ENCODE results near the gene KLF9. TPM values are rescaled to one million over a fixed set of nuclear protein-coding genes. Genes with fewer than 3 reads are reported as not detected.
A peak's percentile ranks its signal among the peaks of the same experiment; 100 is the strongest.

KLF9 gene
- total RNA-seq, 1 donor from 2014 or later = 6.3 TPM

- CTCF ChIA-PET = interaction anchor here (0.7 to 1.4 kb wide), 3 partner anchors 8 to 192 kb away, joined by 3 to 8 read pairs (median 3); no protein-coding TSS in a partner anchor
- Mint-ChIP-seq H3K36me3 (ENCODE audit: low read depth) (peaks cover 9% of the 10 kb centered on the region), H3K4me1 (peaks cover 75% of the 10 kb centered on the region), H3K9me3 (no peaks in the 10 kb centered on the region), H3K4me3 (peak overlapping the region; percentile 93), H3K27me3 (no peaks in the 10 kb centered on the region), H3K27ac (peak overlapping the region; percentile 92)
- no peak for TF ChIP-seq CTCF (IDR thresholded peaks at IDR 0.05)
- intact Hi-C loops (cut with micrococcal nuclease) = loop anchor here (5.0 to 10.0 kb wide), 4 partner anchors 192 to 1766 kb away; partner anchors contain the start of gene CEMIP2
- POLR2A ChIA-PET = interaction anchor here (0.5 to 4.5 kb wide), 4 partner anchors 10 to 13 kb away, joined by 3 to 37 read pairs (median 4); no protein-coding TSS in a partner anchor
- ATAC-seq (ENCODE audit: low read depth) (no peak), DNase-seq (no peak)
Measured at GRCh38 chr9:70410368-70410767, 4.1 kb downstream of the KLF9 start.

GRCh38 chr9:70409800-70410199 lies 4.7 kb downstream of the KLF9 start:
- no peak for TF ChIP-seq CTCF (IDR thresholded peaks at IDR 0.05)
- Mint-ChIP-seq H3K4me3 (no peak overlapping the region), H3K36me3 (ENCODE audit: low read depth) (peaks cover 9% of the 10 kb centered on the region), H3K4me1 (peaks cover 74% of the 10 kb centered on the region), H3K27me3 (no peaks in the 10 kb centered on the region), H3K9me3 (no peaks in the 10 kb centered on the region), H3K27ac (peak overlapping the region; percentile 92)
- intact Hi-C loops (cut with micrococcal nuclease) = loop anchor here (5.0 to 10.0 kb wide), 4 partner anchors 193 to 1765 kb away; partner anchors contain the start of gene CEMIP2
- DNase-seq = no peak
- ATAC-seq (ENCODE audit: low read depth) = no peak
- ChIA-PET CTCF (interaction anchor here (1.0 to 1.5 kb wide), 3 partner anchors 69 to 193 kb away, joined by 3 to 8 read pairs (median 3); no protein-coding TSS in a partner anchor), POLR2A (interaction anchor here (0.6 to 4.5 kb wide), 3 partner anchors 9 to 11 kb away, joined by 3 to 37 read pairs (median 3); no protein-coding TSS in a partner anchor)

- peaks cover 9% of the 10 kb centered on the region for H3K36me3 Mint-ChIP-seq (ENCODE audit: low read depth)
- no peak for ATAC-seq (ENCODE audit: low read depth)
- intact Hi-C loops (cut with micrococcal nuclease) = no loop called here
- no peaks in the 10 kb centered on the region for H3K27me3 Mint-ChIP-seq
- DNase-seq = no peak
- no peak overlapping the region for H3K4me3 Mint-ChIP-seq
- H3K9me3 Mint-ChIP-seq = no peaks in the 10 kb centered on the region
- ChIA-PET POLR2A (interaction anchor here (4.5 kb wide), 1 partner anchor 11 kb away, joined by 37 read pairs; no protein-coding TSS in a partner anchor), CTCF (interaction anchor here (1.5 kb wide), 1 partner anchor 193 kb away, joined by 3 read pairs; no protein-coding TSS in a partner anchor)
- H3K27ac Mint-ChIP-seq = no peak overlapping the region
- no peak for TF ChIP-seq CTCF (IDR thresholded peaks at IDR 0.05)
- peaks cover 69% of the 10 kb centered on the region for H3K4me1 Mint-ChIP-seq
Measured at GRCh38 chr9:70409280-70409679, 5.2 kb downstream of the KLF9 start.

GRCh38 chr9:70408393-70409040 lies 5.9 kb downstream of the KLF9 start:
- ATAC-seq (ENCODE audit: low read depth) = no peak

More at GRCh38 chr9:70408393-70409040, 5.9 kb downstream of the KLF9 start:
- Mint-ChIP-seq H3K36me3 (ENCODE audit: low read depth) (peaks cover 3% of the 10 kb centered on the region), H3K27me3 (no peaks in the 10 kb centered on the region), H3K4me1 (peaks cover 66% of the 10 kb centered on the region), H3K27ac (peak overlapping the region; percentile 97), H3K9me3 (no peaks in the 10 kb centered on the region), H3K4me3 (no peak overlapping the region)
- intact Hi-C loops (cut with micrococcal nuclease) = no loop called here
- ChIA-PET CTCF (interaction anchor here (1.5 kb wide), 1 partner anchor 194 kb away, joined by 3 read pairs; no protein-coding TSS in a partner anchor), POLR2A (interaction anchor here (4.1 to 4.5 kb wide), 2 partner anchors 11 to 12 kb away, joined by 34 to 37 read pairs; no protein-coding TSS in a partner anchor)
- DNase-seq = no peak
- no peak for TF ChIP-seq CTCF (IDR thresholded peaks at IDR 0.05)

Measured in activated B cell treated with CpG ODN at 0.5 μM for 24 hours (primary cell).